Liver (tissue), 9 donors: ENCODE data around the gene CLDN15. TPM values are rescaled to one million over a fixed set of nuclear protein-coding genes. Genes with fewer than 3 reads are reported as not detected.
"Not testable (repeated sequence)": the region's sequence is repeated elsewhere in the genome, so short reads cannot be mapped to it uniquely, and the experiment has no call there.

Experiments used
- DNase-seq: peaks from one replicate; pipeline ENCODE4 v3.0.0-alpha.2; 2017; ENCODE audit warnings: low spot score
- H3K27ac ChIP-seq, 2 donors: one replicate each; pipeline ENCODE4 v1.7.0; 2013; ENCODE audit warnings: inconsistent platforms in 2 of 2, low read length in 2 of 2, control low read depth in 1 of 2, low read depth in 1 of 2, mild to moderate bottlenecking in 1 of 2
- H3K27me3 ChIP-seq, 4 donors: one replicate each; pipeline versions ENCODE4 v1.6.1 to v1.7.0; 2013; ENCODE audit warnings: low read length in 3 of 4, inconsistent platforms in 1 of 4, mild to moderate bottlenecking in 1 of 4, moderate library complexity in 1 of 4; ENCODE audit not compliant: control insufficient read depth in 4 of 4, insufficient read depth in 4 of 4
- H3K36me3 ChIP-seq, 4 donors: one replicate each; pipeline versions ENCODE4 v1.6.1 to v1.7.0; 2013; ENCODE audit warnings: low read length in 3 of 4, mild to moderate bottlenecking in 3 of 4, low read depth in 1 of 4, moderate library complexity in 1 of 4; ENCODE audit not compliant: control insufficient read depth in 4 of 4, insufficient read depth in 3 of 4
- H3K4me1 ChIP-seq, 4 donors: one replicate each; pipeline versions ENCODE4 v1.6.1 to v1.7.0; 2013; ENCODE audit warnings: low read length in 3 of 4, mild to moderate bottlenecking in 3 of 4, moderate library complexity in 1 of 4; ENCODE audit not compliant: control insufficient read depth in 4 of 4, insufficient read depth in 4 of 4
- H3K4me3 ChIP-seq, 3 donors: one replicate each; pipeline versions ENCODE4 v1.6.1 to v1.7.0; 2013; ENCODE audit warnings: low read length in 3 of 3, control low read depth in 1 of 3, low read depth in 1 of 3, mild to moderate bottlenecking in 1 of 3
- H3K9ac ChIP-seq, 2 donors: one replicate each; pipeline ENCODE4 v1.7.0; 2013; ENCODE audit warnings: low read length in 2 of 2, mild to moderate bottlenecking in 2 of 2, moderate library complexity in 2 of 2, control low read depth in 1 of 2, low read depth in 1 of 2
- H3K9me3 ChIP-seq, 4 donors: one replicate each; pipeline versions ENCODE4 v1.6.1 to v1.7.0; 2013; ENCODE audit warnings: low read length in 3 of 4; ENCODE audit not compliant: control insufficient read depth in 4 of 4
- CTCF ChIP-seq: fragments of 150-350 bp; IDR thresholded peaks from 2 replicates; pipeline ENCODE4 v1.5.1; 2017; ENCODE audit warnings: improper control_type of control experiment, low read depth, low read length; ENCODE audit not compliant: missing input control
- EGR1 ChIP-seq, 2 donors: IDR thresholded peaks; 2 replicates each; pipeline ENCODE4 v1.6.1; 2016 to 2018; ENCODE audit warnings: antibody characterized with exemption in 2 of 2, low read depth in 2 of 2
- FOXA1 ChIP-seq: IDR thresholded peaks from 2 replicates; pipeline ENCODE4 v1.6.1; 2016; ENCODE audit warnings: antibody characterized with exemption
- FOXA2 ChIP-seq: IDR thresholded peaks from 2 replicates; pipeline ENCODE4 v1.6.1; 2016; ENCODE audit warnings: antibody characterized with exemption
- GABPA ChIP-seq, 2 donors: IDR thresholded peaks in 1 of 2; conservative IDR thresholded peaks in 1 of 2; 2 replicates each; pipeline ENCODE4 v1.6.1; 2016; ENCODE audit warnings: antibody characterized with exemption in 2 of 2, mild to moderate bottlenecking in 1 of 2, moderate library complexity in 1 of 2
- HNF4A ChIP-seq, 2 donors: conservative IDR thresholded peaks; 2 replicates each; pipeline ENCODE4 v1.6.1; 2016; ENCODE audit warnings: antibody characterized with exemption in 2 of 2, mild to moderate bottlenecking in 2 of 2
- HNF4G ChIP-seq: IDR thresholded peaks from 2 replicates; pipeline ENCODE4 v1.6.1; 2016; ENCODE audit warnings: antibody characterized with exemption
- JUND ChIP-seq, 2 donors: IDR thresholded peaks; 2 replicates each; pipeline ENCODE4 v1.6.1; 2016; ENCODE audit warnings: antibody characterized with exemption in 2 of 2
- NR2F2 ChIP-seq: IDR thresholded peaks from 2 replicates; pipeline ENCODE4 v1.6.1; 2016; ENCODE audit warnings: antibody characterized with exemption
- RAD21 ChIP-seq, 2 donors: IDR thresholded peaks; 2 replicates each; pipeline ENCODE4 v1.6.1; 2016; ENCODE audit warnings: antibody characterized with exemption in 2 of 2, mild to moderate bottlenecking in 2 of 2
- REST ChIP-seq: IDR thresholded peaks from 2 replicates; pipeline ENCODE4 v1.6.1; 2016; ENCODE audit warnings: antibody characterized with exemption, mild to moderate bottlenecking
- RXRA ChIP-seq, 2 donors: IDR thresholded peaks; 2 replicates each; pipeline ENCODE4 v1.6.1; 2017 to 2018; ENCODE audit warnings: antibody characterized with exemption in 2 of 2, mild to moderate bottlenecking in 1 of 2
- SP1 ChIP-seq: IDR thresholded peaks from 2 replicates; pipeline ENCODE4 v1.6.1; 2018; ENCODE audit warnings: antibody characterized with exemption, mild to moderate bottlenecking
- TAF1 ChIP-seq: conservative IDR thresholded peaks from 2 replicates; pipeline ENCODE4 v1.6.1; 2016; ENCODE audit warnings: antibody characterized with exemption, mild to moderate bottlenecking
- YY1 ChIP-seq: IDR thresholded peaks from 2 replicates; pipeline ENCODE4 v1.6.1; 2016; ENCODE audit warnings: antibody characterized with exemption, mild to moderate bottlenecking
- WGBS: extraction: QIAGEN DNeasy Blood & Tissue Kit; methylation state at CpG from one replicate; pipeline ENCODE4 v1.1.7; 2013; 5-methylcytosine and 5-hydroxymethylcytosine counted together
- polyA plus RNA-seq, 2 donors: library from polyadenylated mRNA; stranded (reverse) in 1 of 2; unstranded in 1 of 2; fragments of 200-250 nt in 1 of 2; fragments of >200 nt in 1 of 2; fragmentation: Nextera tagmentation in 1 of 2; extraction: Ambion mirVana in 1 of 2; gene quantifications; one replicate each; pipeline versions ENCODE4 v1.2.1 to v1.2.3, GENCODE V29; 2013 to 2015
- total RNA-seq, 2 donors: library from RNA; depleted of rRNA; stranded (reverse); fragments of >200 nt; gene quantifications; one replicate each; pipeline ENCODE4 v1.2.3, GENCODE V29; 2014
- TF ChIP-seq, protein P1 (sequence below): IDR thresholded peaks from 2 replicates; pipeline ENCODE4 v1.6.1; 2016; ENCODE audit warnings: antibody characterized with exemption
- TF ChIP-seq, protein P2 (sequence below): IDR thresholded peaks from 2 replicates; pipeline ENCODE4 v1.6.1; 2016; ENCODE audit warnings: antibody characterized with exemption
- donor health status: healthy.
- donor health status: healthy.
- donor health status: healthy.
- donor health status: healthy.
- donor health status: healthy.

The CLDN15 gene
- total and polyA plus RNA-seq, 4 donors, result 3.7 to 12.4 (median 4.6) TPM

GRCh38 chr7:101199522-101199921 is 38.1 kb downstream of the CLDN15 start:
- H3K4me1 ChIP-seq, result peaks cover 2 to 27% (median 15%) of the 10 kb centered on the region in 4 donors
- not testable (repeated sequence) for H3K9ac ChIP-seq, H3K36me3 ChIP-seq, H3K27ac ChIP-seq, H3K27me3 ChIP-seq, H3K4me3 ChIP-seq, H3K9me3 ChIP-seq, DNase-seq
- 94% methylated on average over 10 of the region's 10 CpGs for WGBS

- no peak for DNase-seq
- Histone ChIP-seq H3K36me3 (peaks cover 0 to 1% (median 0%) of the 10 kb centered on the region in 4 donors), H3K27ac (no peak overlapping the region), H3K9ac (no peak overlapping the region), H3K4me1 (peaks cover 2 to 27% (median 15%) of the 10 kb centered on the region in 4 donors), H3K4me3 (no peak overlapping the region), H3K27me3 (no peaks in the 10 kb centered on the region), H3K9me3 (no peaks in the 10 kb centered on the region)
- TF ChIP-seq GABPA (IDR thresholded peaks at IDR 0.05 in 1 of 2, conservative IDR thresholded peaks at IDR 0.05 in 1 of 2) (no peak), SP1 (no peak), EGR1 (IDR thresholded peaks at IDR 0.05; ENCODE audit: low read depth in 2 of 2) (no peak), FOXA2 (no peak), REST (no peak), RXRA (IDR thresholded peaks at IDR 0.05) (no peak), HNF4G (no peak)
- 89% methylated on average over 14 of the region's 14 CpGs for WGBS
These were observed 39.1 kb downstream of the CLDN15 start for GRCh38 chr7:101198476-101198875.

GRCh38 chr7:101197991-101198390 is 39.6 kb downstream of the CLDN15 start:
- 90% methylated on average over 21 of the region's 21 CpGs for WGBS
- TF ChIP-seq FOXA2 (no peak), SP1 (no peak), EGR1 (IDR thresholded peaks at IDR 0.05; ENCODE audit: low read depth in 2 of 2) (no peak), FOXA1 (no peak), GABPA (IDR thresholded peaks at IDR 0.05 in 1 of 2, conservative IDR thresholded peaks at IDR 0.05 in 1 of 2) (no peak), CTCF (no peak), RAD21 (IDR thresholded peaks at IDR 0.05) (no peak), HNF4A (conservative IDR thresholded peaks at IDR 0.05) (no peak), YY1 (no peak), HNF4G (no peak), NR2F2 (no peak), TAF1 (no peak), RXRA (IDR thresholded peaks at IDR 0.05) (no peak), JUND (IDR thresholded peaks at IDR 0.05) (no peak), REST (no peak)
- TF ChIP-seq, protein P1, sequence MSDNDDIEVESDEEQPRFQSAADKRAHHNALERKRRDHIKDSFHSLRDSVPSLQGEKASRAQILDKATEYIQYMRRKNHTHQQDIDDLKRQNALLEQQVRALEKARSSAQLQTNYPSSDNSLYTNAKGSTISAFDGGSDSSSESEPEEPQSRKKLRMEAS, result no peak
- TF ChIP-seq, protein P2, sequence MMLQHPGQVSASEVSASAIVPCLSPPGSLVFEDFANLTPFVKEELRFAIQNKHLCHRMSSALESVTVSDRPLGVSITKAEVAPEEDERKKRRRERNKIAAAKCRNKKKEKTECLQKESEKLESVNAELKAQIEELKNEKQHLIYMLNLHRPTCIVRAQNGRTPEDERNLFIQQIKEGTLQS, result no peak
- Histone ChIP-seq H3K4me3 (no peak overlapping the region), H3K4me1 (peaks cover 2 to 27% (median 15%) of the 10 kb centered on the region in 4 donors), H3K9me3 (no peaks in the 10 kb centered on the region), H3K27me3 (no peaks in the 10 kb centered on the region), H3K36me3 (peaks cover 0 to 1% (median 0%) of the 10 kb centered on the region in 4 donors), H3K9ac (no peak overlapping the region), H3K27ac (no peak overlapping the region)
- DNase-seq, result no peak
